DND-41 (cell line): ENCODE data around the gene CRYM.

ENCODE experiments used
- ATAC-seq: fragments of 200-7000 bp; cut with Tn5 transposase; 3 replicates; pipeline ENCODE4 v1.9.1; 2021; ENCODE audit warnings: low read depth; ENCODE audit not compliant: insufficient read depth
- DNase-seq: peaks from one replicate; pipeline ENCODE4 v3.0.0-alpha.2; 2020
- H2AFZ ChIP-seq: 2 replicates; pipeline ENCODE4 v1.6.0; 2012; ENCODE audit warnings: low read depth, low read length
- H3K27ac ChIP-seq: 2 replicates; pipeline ENCODE4 v1.5.1; 2012; ENCODE audit warnings: low read length, inconsistent platforms
- H3K27me3 ChIP-seq: fragments of 200-600 bp; sonication (generic); 2 replicates; pipeline ENCODE4 v1.6.0; 2012; ENCODE audit warnings: low read length, mild to moderate bottlenecking, inconsistent platforms; ENCODE audit not compliant: insufficient read depth, poor library complexity
- H3K36me3 ChIP-seq: 2 replicates; pipeline ENCODE4 v1.5.1; 2012; ENCODE audit warnings: low read length, inconsistent platforms; ENCODE audit not compliant: insufficient read depth
- H3K4me1 ChIP-seq: 2 replicates; pipeline ENCODE4 v1.5.1; 2012; ENCODE audit warnings: mild to moderate bottlenecking, low read length; ENCODE audit not compliant: insufficient read depth
- H3K4me2 ChIP-seq: 2 replicates; pipeline ENCODE4 v1.6.0; 2012; ENCODE audit warnings: mild to moderate bottlenecking, moderate library complexity, low read length, inconsistent platforms; ENCODE audit not compliant: insufficient read depth
- H3K4me3 ChIP-seq, 2 experiments: fragments of 200-600 bp in 1 of 2; shearing (Covaris generic) in 1 of 2; 2 replicates each; pipeline ENCODE4 v1.5.1; 2012 to 2016; ENCODE audit warnings: inconsistent platforms in 2 of 2, low read length in 2 of 2, mild to moderate bottlenecking in 2 of 2, low read depth in 1 of 2, moderate library complexity in 1 of 2
- H3K79me2 ChIP-seq: 2 replicates; pipeline ENCODE4 v1.6.0; 2012; ENCODE audit warnings: low read length, inconsistent platforms; ENCODE audit not compliant: insufficient read depth
- H3K9ac ChIP-seq: 2 replicates; pipeline ENCODE4 v1.6.0; 2012; ENCODE audit warnings: low read depth, mild to moderate bottlenecking, inconsistent platforms, low read length, moderate library complexity
- H3K9me3 ChIP-seq: 2 replicates; pipeline ENCODE4 v1.5.1; 2012; ENCODE audit warnings: low read length, moderate library complexity, mild to moderate bottlenecking, inconsistent platforms; ENCODE audit not compliant: insufficient read depth, severe bottlenecking
- H4K20me1 ChIP-seq: 2 replicates; pipeline ENCODE4 v1.6.0; 2012; ENCODE audit warnings: low read length; ENCODE audit not compliant: insufficient read depth
- EZH2 ChIP-seq: IDR thresholded peaks from 3 replicates; pipeline ENCODE4 v1.6.1; 2012; ENCODE audit warnings: borderline replicate concordance, low read depth, mild to moderate bottlenecking, moderate library complexity, low read length, inconsistent platforms; ENCODE audit not compliant: severe bottlenecking
- TF ChIP-seq, protein P1 (sequence below): IDR thresholded peaks from 2 replicates; pipeline ENCODE4 v1.5.1; 2012; ENCODE audit warnings: borderline replicate concordance, low read length, moderate library complexity, mild to moderate bottlenecking; ENCODE audit not compliant: poor library complexity, severe bottlenecking; ENCODE audit errors: extremely low read depth

The CRYM gene

DNA sequence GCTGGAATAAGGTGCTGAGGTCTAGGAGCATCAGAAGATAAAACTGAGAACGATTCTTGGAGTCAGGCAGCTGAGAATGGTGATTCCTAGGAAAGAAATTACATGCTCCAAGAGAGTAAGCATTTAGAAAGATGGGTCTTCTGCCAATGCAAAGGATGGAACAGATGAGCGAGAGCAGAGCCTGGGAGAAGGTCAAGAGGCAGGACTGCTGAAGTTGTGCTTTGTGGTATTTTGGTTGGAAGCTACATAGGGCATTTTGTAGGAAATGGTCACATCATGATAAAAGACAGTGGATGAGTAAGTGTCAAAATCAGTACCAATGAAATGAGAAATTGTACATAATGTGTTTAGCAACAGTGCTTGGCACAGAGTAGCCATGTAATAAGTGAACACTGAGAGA lies 1.4 kb upstream of the CRYM start:
- Histone ChIP-seq H3K9ac (no peak overlapping the region), H3K4me1 (no peaks in the 10 kb centered on the region), H3K79me2 (no peaks in the 10 kb centered on the region), H3K27me3 (peaks cover 4% of the 10 kb centered on the region), H4K20me1 (no peaks in the 10 kb centered on the region), H3K27ac (no peak overlapping the region), H3K9me3 (no peaks in the 10 kb centered on the region), H2AFZ (no peak overlapping the region), H3K4me2 (no peak overlapping the region), H3K4me3 (no peak overlapping the region), H3K36me3 (no peaks in the 10 kb centered on the region)
- no peak for DNase-seq
- no peak for ATAC-seq
- TF ChIP-seq, protein P1, sequence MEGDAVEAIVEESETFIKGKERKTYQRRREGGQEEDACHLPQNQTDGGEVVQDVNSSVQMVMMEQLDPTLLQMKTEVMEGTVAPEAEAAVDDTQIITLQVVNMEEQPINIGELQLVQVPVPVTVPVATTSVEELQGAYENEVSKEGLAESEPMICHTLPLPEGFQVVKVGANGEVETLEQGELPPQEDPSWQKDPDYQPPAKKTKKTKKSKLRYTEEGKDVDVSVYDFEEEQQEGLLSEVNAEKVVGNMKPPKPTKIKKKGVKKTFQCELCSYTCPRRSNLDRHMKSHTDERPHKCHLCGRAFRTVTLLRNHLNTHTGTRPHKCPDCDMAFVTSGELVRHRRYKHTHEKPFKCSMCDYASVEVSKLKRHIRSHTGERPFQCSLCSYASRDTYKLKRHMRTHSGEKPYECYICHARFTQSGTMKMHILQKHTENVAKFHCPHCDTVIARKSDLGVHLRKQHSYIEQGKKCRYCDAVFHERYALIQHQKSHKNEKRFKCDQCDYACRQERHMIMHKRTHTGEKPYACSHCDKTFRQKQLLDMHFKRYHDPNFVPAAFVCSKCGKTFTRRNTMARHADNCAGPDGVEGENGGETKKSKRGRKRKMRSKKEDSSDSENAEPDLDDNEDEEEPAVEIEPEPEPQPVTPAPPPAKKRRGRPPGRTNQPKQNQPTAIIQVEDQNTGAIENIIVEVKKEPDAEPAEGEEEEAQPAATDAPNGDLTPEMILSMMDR: no peak
- TF ChIP-seq EZH2: no peak

DNA sequence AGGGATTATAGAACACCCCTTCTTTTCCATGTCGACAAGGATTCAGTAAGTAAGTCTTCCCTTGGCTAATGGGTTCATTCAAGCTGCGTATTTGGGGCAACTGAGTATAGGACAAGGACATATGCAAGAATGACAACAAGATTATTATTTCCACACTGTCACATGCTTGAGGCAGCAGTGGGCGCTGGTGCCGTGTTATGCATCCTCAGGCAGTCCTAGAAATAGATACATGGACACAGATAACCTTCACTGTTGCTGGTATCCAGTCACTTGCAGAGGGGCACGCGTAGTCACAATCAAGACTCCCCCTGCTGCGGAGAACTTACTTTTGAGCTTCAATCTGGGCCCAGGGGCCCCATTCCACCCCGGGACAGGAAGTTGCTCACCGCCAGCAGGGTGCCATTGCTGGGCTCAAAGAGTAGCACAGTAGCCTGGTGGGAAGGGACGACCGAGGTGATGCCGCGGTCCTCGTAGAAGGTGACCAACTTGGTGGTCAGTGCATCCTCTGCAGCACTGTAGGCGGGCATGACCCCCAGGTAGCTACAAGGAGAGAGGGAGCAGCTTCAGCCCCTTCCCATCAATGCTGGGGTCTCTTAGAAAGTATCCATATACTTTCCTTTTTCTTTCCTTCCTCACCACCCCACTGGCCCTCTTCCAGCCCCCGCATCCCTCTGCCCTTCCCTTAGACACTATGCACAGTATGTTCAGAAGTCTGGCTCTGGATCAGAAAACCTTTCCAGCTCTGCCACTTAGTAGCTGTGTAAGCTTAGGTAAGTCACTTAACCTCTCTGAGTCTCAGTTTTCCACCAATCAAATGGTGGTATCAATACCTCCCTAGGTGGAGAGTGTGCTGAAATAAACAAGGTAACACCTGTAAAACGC lies 804 bp downstream of the CRYM start:
- TF ChIP-seq EZH2: no peak
- TF ChIP-seq, protein P1: no peak
- DNase-seq: no peak
- Histone ChIP-seq H2AFZ (no peak overlapping the region), H3K4me1 (no peaks in the 10 kb centered on the region), H3K27me3 (peaks cover 7% of the 10 kb centered on the region), H3K27ac (no peak overlapping the region), H3K36me3 (no peaks in the 10 kb centered on the region), H4K20me1 (no peaks in the 10 kb centered on the region), H3K9me3 (no peaks in the 10 kb centered on the region), H3K4me2 (no peak overlapping the region), H3K79me2 (no peaks in the 10 kb centered on the region), H3K9ac (no peak overlapping the region), H3K4me3 (no peak overlapping the region)
- ATAC-seq: no peak

DNA sequence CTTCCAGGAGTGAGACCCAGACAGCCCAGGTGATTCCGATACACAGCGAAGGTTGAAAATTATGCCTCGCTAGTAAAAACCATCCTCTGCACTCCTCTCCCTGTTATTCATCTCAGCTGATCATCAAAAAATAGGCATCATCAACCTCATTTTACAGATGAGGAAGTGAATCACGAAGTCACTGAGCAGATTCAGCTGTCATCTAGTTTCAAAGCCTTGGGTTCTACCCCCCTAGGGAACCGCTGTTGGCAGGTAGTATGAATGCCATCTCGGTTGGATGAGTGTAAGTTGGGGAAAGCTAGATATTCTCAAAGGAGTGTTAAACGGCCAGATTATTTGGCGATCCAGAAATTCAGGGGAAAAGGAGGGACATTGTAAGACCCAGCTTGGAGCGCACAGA lies 2.0 kb downstream of the CRYM start:
- Histone ChIP-seq H3K27ac (no peak overlapping the region), H4K20me1 (no peaks in the 10 kb centered on the region), H2AFZ (no peak overlapping the region), H3K79me2 (no peaks in the 10 kb centered on the region), H3K4me1 (no peaks in the 10 kb centered on the region), H3K9ac (no peak overlapping the region), H3K9me3 (no peaks in the 10 kb centered on the region), H3K4me3 (no peak overlapping the region), H3K27me3 (peaks cover 7% of the 10 kb centered on the region), H3K36me3 (no peaks in the 10 kb centered on the region), H3K4me2 (no peak overlapping the region)
- ATAC-seq: no peak
- TF ChIP-seq, protein P1: no peak
- DNase-seq: no peak

DNA sequence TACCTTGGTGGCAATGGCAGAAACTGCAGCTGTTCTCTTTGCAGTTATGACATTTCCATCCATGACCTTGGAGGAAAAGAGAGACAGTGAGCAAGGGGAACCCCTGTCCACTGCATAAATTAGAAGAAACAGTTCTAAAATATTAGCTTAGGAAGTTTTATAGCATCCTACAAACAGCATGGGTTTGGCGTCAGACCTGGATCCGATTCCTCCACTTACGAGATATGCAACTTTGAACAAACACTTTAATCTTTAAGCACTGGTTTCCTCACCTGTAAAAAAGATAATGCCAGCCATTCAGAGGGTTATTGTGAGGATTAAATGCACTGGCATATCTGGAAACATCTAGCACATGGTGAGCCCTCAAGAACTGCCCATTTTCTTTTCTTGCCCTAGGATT lies 2.6 kb downstream of the CRYM start:
- no peaks in the 10 kb centered on the region for H3K9me3 ChIP-seq
- H3K79me2 ChIP-seq: no peaks in the 10 kb centered on the region
- no peak overlapping the region for H3K27ac ChIP-seq
- no peak overlapping the region for H2AFZ ChIP-seq
- no peak overlapping the region for H3K4me2 ChIP-seq
- no peak overlapping the region for H3K4me3 ChIP-seq
- DNase-seq: no peak
- peaks cover 7% of the 10 kb centered on the region for H3K27me3 ChIP-seq
- no peak for TF ChIP-seq EZH2
- TF ChIP-seq, protein P1: no peak
- H3K4me1 ChIP-seq: no peaks in the 10 kb centered on the region
- ATAC-seq: no peak
- no peaks in the 10 kb centered on the region for H4K20me1 ChIP-seq
- no peak overlapping the region for H3K9ac ChIP-seq
- H3K36me3 ChIP-seq: no peaks in the 10 kb centered on the region
